Choroid plexus epithelial cell (primary cell): ENCODE data around the gene ARSB.
A peak's percentile ranks its signal among the peaks of the same experiment; 100 is the strongest.

Experiments
- DNase-seq: peaks from one replicate; pipeline ENCODE4 v3.0.0-alpha.2; 2010; ENCODE audit warnings: low read depth
- H3K4me3 ChIP-seq: 2 replicates; pipeline ENCODE4 v1.5.1; 2011; ENCODE audit warnings: low read depth, mild to moderate bottlenecking, control low read depth, low read length, moderate library complexity
- TF ChIP-seq, protein P1 (sequence below): conservative IDR thresholded peaks from 2 replicates; pipeline ENCODE4 v1.5.1; 2011; ENCODE audit warnings: low read depth, mild to moderate bottlenecking, control low read depth, inconsistent platforms, low read length, moderate library complexity

The ARSB gene

DNA sequence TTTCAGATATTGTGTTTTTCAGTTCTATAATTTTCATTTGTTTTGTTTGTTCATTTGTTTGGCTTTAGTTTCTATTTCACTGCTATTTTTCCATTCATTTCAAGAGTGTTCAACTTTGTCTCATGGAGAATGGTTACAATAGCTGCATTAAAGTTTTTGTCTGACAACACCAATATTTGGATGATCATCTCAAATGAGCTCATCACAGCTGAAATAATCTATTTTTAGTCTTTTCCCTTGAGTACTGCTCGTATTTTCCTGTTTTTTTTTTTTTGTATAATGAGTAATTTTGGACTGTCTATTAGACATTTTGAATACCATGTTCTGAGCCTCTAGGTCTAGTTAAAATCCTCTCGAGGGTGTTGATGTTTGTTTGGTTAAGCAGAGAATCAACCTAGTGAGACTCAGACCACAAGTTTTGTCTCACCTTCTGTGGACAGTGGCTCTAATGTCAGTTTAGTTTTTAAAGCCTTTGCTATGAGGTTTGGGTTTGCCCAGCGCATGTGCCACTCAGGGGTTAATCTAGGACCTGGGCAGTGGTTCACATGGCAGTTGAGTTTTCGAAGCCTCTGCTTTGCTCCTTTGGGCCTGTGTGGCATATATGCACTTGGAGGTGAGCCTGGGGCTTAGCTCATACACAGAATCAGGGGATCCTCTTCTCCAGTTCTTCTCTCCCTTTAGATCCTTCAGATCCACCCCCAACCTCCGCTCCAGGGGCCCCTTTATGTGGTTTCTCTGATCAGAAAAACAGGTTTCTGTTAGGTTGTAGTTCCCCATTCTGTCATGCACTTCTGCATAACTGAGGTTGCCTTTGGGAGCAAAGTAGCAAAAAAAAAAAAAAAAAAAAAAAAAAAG is 79.8 kb downstream of the ARSB start:
- H3K4me3 ChIP-seq = no peak overlapping the region
- DNase-seq = peak; percentile 58
- TF ChIP-seq, protein P1, sequence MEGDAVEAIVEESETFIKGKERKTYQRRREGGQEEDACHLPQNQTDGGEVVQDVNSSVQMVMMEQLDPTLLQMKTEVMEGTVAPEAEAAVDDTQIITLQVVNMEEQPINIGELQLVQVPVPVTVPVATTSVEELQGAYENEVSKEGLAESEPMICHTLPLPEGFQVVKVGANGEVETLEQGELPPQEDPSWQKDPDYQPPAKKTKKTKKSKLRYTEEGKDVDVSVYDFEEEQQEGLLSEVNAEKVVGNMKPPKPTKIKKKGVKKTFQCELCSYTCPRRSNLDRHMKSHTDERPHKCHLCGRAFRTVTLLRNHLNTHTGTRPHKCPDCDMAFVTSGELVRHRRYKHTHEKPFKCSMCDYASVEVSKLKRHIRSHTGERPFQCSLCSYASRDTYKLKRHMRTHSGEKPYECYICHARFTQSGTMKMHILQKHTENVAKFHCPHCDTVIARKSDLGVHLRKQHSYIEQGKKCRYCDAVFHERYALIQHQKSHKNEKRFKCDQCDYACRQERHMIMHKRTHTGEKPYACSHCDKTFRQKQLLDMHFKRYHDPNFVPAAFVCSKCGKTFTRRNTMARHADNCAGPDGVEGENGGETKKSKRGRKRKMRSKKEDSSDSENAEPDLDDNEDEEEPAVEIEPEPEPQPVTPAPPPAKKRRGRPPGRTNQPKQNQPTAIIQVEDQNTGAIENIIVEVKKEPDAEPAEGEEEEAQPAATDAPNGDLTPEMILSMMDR = no peak

DNA sequence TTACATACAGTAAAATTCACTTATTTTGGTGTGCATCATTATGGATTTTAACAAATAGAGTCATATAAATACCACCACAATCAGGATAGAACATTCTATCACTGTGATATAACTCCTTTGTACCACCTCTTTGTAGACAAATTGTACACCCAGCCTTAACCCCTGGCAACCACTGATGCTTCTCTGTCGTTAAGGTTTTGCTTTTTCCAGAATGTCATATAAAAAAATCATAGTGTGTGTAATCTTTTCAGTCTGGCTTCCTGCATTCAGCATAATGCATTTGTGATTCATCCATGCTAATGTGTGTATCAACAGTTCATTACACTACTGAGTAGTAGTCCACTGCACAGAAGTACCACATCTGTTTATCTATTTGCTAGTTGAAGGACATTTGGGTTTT is 81.2 kb downstream of the ARSB start:
- no peak overlapping the region for H3K4me3 ChIP-seq
- TF ChIP-seq, protein P1 = no peak
- DNase-seq = peak; percentile 39

DNA sequence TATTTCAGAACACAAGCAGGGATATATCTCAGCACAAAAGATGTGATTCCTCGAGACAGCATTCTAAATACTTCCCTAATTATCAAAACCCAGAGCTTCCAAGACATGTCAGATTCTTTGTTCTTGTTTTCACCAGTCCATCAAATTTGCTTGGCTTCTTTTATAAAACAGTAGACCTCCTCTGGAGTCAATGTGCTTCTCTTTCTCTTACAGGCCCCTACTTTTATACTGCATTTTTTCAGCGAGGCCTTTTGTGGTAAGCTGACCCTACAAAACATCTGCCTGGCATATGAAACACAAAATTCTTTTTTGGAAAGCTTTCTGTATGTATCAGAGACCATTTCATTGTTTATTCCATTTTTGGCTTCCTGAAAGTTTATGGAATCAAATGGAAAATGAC is 81.8 kb downstream of the ARSB start:
- DNase-seq = peak; percentile 9

DNA sequence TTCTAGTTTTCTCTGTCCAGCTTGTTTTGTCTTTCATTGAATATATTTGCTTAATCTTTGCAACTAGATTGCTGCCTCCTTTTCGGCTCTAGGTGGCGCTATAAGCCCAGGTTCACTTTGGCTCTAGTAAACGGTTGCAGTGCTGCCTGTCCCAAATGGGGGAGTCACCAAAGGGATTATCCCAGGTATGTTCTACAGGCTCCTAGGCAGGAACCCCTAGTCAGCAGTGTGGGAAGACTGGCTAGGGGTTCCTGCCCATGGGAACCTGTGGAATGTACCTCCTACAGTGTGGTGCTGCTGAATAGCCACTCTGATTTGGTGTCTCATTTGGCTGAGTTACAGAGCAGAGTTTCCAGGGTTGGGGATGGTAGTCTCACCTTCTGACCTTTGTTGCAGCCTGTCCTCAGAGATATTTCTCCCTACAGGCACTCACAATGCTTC is 85.2 kb downstream of the ARSB start:
- no peak overlapping the region for H3K4me3 ChIP-seq
- TF ChIP-seq, protein P1 = peak; percentile 94
- DNase-seq = peak; percentile 80

More for the DNA sequence above, 81.8 kb downstream of the ARSB start:
- TF ChIP-seq, protein P1 = no peak
- no peak overlapping the region for H3K4me3 ChIP-seq

DNA sequence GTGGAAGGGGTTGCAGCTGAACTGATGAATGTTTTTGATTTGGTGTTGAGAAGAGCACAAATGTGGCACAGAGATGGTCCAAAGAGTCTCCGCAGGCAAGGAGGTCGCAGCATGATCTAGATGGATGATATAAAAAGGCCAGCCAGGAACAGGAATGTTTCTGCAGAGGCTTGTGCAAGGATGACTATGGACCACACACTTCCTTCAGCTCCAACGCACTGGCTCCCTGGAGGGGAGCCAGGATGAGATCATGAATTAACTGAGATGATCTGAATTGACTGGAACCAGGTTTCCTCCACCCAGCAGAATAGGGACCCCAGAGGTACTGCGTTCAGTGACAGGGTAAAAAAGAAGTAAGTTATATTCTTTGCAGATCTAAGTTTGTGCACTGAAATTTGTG is 89.0 kb downstream of the ARSB start:
- H3K4me3 ChIP-seq = no peak overlapping the region
- peak; percentile 76 for DNase-seq
- TF ChIP-seq, protein P1 = no peak

DNA sequence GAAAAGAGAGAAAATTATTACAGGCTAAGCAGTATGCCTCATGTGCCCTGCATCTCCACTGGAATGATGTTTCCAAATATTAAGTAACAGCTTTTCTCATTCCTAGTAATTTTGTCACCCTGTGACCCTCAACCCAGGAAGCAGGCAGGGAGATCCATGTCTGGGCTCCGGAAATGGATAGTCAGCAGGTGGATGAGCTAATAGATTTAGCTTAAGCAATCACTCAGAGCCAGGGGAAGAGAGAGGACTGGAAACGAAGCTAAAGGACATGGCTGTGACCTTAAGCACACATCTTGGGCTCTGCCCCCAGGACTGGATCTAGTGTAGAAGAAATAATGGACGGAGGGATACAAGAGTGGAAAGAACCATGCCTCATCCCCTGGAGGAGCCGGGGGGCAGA is 89.5 kb downstream of the ARSB start:
- peak; percentile 18 for DNase-seq
- TF ChIP-seq, protein P1 = no peak
- no peak overlapping the region for H3K4me3 ChIP-seq
